Mesendoderm (in vitro differentiated cells): Measurements from ENCODE around the gene OTUD5.

Experiments
- DNase-seq: peaks from one replicate; pipeline ENCODE4 v3.0.0; 2013
- H2AK5ac ChIP-seq: 2 replicates; pipeline ENCODE4 v1.6.1; 2013; ENCODE audit warnings: low read length, inconsistent platforms
- H2BK120ac ChIP-seq: 2 replicates; pipeline ENCODE4 v1.6.1; 2013; ENCODE audit warnings: low read depth, mild to moderate bottlenecking, low read length, moderate library complexity, mixed read lengths
- H2BK15ac ChIP-seq: replicated peaks from 2 replicates; pipeline ENCODE4 v1.6.1; 2013; ENCODE audit warnings: low read depth, mild to moderate bottlenecking, moderate library complexity
- H2BK5ac ChIP-seq: 2 replicates; pipeline ENCODE4 v1.6.1; 2013; ENCODE audit warnings: low read length, inconsistent platforms
- H3K18ac ChIP-seq: 2 replicates; pipeline ENCODE4 v1.6.1; 2013; ENCODE audit warnings: mild to moderate bottlenecking, low read length, mixed read lengths
- H3K23ac ChIP-seq: one replicate; pipeline ENCODE4 v1.6.1; 2013; ENCODE audit warnings: low read length
- H3K27ac ChIP-seq: 2 replicates; pipeline ENCODE4 v1.5.1; 2013; ENCODE audit warnings: low read depth, mild to moderate bottlenecking, inconsistent platforms, low read length, moderate library complexity
- H3K27me3 ChIP-seq: 2 replicates; pipeline ENCODE4 v1.6.1; 2013; ENCODE audit warnings: low read length, control low read depth, mild to moderate bottlenecking, inconsistent platforms; ENCODE audit not compliant: insufficient read depth, poor library complexity
- H3K36me3 ChIP-seq: 2 replicates; pipeline ENCODE4 v1.6.1; 2013; ENCODE audit warnings: low read length, inconsistent platforms; ENCODE audit not compliant: control insufficient read depth, insufficient read depth
- H3K4ac ChIP-seq: one replicate; pipeline ENCODE4 v1.6.1; 2013; ENCODE audit warnings: low read depth, mild to moderate bottlenecking, low read length, moderate library complexity
- H3K4me1 ChIP-seq: 2 replicates; pipeline ENCODE4 v1.6.1; 2013; ENCODE audit warnings: low read depth, low read length, inconsistent platforms; ENCODE audit not compliant: control insufficient read depth
- H3K4me2 ChIP-seq: 2 replicates; pipeline ENCODE4 v1.6.1; 2013; ENCODE audit warnings: low read length
- H3K4me3 ChIP-seq: 2 replicates; pipeline ENCODE4 v1.5.1; 2013; ENCODE audit warnings: mild to moderate bottlenecking, low read length
- H3K56ac ChIP-seq: one replicate; pipeline ENCODE4 v1.6.1; 2013; ENCODE audit warnings: low read length
- H3K79me1 ChIP-seq: 2 replicates; pipeline ENCODE4 v1.6.1; 2013; ENCODE audit warnings: low read length, inconsistent platforms
- H3K79me2 ChIP-seq: 2 replicates; pipeline ENCODE4 v1.6.1; 2013; ENCODE audit warnings: mild to moderate bottlenecking, low read length; ENCODE audit not compliant: control insufficient read depth, insufficient read depth
- H3K9ac ChIP-seq: 2 replicates; pipeline ENCODE4 v1.6.1; 2013; ENCODE audit warnings: low read length, inconsistent platforms
- H4K5ac ChIP-seq: one replicate; pipeline ENCODE4 v1.6.1; 2013; ENCODE audit warnings: low read length
- H4K8ac ChIP-seq: one replicate; pipeline ENCODE4 v1.6.1; 2013; ENCODE audit warnings: low read depth, mild to moderate bottlenecking, control low read depth, low read length, moderate library complexity
- WGBS: extraction: QIAGEN DNeasy Blood & Tissue Kit; methylation state at CpG from one replicate; pipeline ENCODE4 v1.1.7; 2013; ENCODE audit warnings: low lambda C conversion rate, missing lambda C conversion rate; ENCODE audit not compliant: insufficient coverage; ENCODE audit errors: extremely low coverage; 5-methylcytosine and 5-hydroxymethylcytosine counted together

Gene OTUD5

DNA sequence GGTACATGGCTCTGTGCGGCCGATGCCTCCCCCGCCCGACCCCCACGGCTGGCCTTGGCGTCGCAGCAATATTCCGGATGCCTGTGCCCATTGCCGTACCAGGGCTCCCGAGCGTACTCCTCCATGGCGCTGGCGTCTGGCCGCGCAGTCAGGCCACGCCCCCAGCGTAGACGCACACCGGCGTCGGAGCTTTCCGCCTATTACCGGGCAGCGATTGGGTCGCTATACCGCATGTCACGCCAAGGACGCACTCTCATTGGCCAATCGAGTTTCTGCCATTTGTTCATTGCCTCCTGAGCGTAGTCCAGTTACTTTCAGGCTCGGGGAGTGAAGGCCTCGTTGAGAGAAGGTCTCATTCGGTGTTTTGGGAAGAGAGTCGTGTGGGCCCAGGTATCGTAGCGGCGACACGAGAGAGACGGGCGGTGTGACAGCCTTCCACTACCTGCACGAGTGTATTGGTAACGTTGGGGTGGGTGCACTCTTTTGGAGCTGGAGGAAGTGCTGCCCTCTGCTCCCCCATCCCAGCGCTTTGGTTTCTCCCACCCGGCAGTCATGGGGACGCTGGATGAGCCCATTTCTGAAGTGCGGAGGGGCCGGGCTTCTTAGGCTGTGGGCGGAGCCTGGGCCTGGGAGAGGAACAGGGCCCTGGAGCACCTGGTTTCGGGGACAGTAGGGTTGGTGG lies 59.6 kb downstream of the OTUD5 start, which contains the start of the genes PQBP1 and TIMM17B:
Gene PQBP1, plus strand, starts transcription at position 306 of the 682 bp plus-strand sequence. CDS start 580 bp downstream, outside the sequence.
Gene TIMM17B, minus strand, starts transcription at position 144 of the 682 bp plus-strand sequence. Its CDS starts 19 bp downstream, at position 125.
- no peak within 1 kb of the TSS for H3K4ac ChIP-seq
- H2AK5ac ChIP-seq, result no peak within 1 kb of the TSS
- no peak within 1 kb of the TSS for H4K8ac ChIP-seq
- H3K4me3 ChIP-seq, result peak within 1 kb of the TSS; percentile 84
- peak within 1 kb of the TSS; percentile 98 for H3K56ac ChIP-seq
- peak within 1 kb of the TSS; percentile 67 for H3K4me2 ChIP-seq
- H3K36me3 ChIP-seq, result peaks cover 2% of the 10 kb centered on the region
- peaks cover 10% of the 10 kb centered on the region for H3K79me2 ChIP-seq
- no peak within 1 kb of the TSS for H3K23ac ChIP-seq
- peak; percentile 98 for DNase-seq
- H3K79me1 ChIP-seq, result no peaks in the 10 kb centered on the region
- no peaks in the 10 kb centered on the region for H3K27me3 ChIP-seq
- H3K27ac ChIP-seq, result peak within 1 kb of the TSS; percentile 93
- WGBS, result no CpG with 5 or more reads among the region's 49 CpGs
- H3K9ac ChIP-seq, result peak within 1 kb of the TSS; percentile 91
- no peak within 1 kb of the TSS for H4K5ac ChIP-seq
- H3K4me1 ChIP-seq, result no peaks in the 10 kb centered on the region
- H2BK120ac ChIP-seq, result no peak within 1 kb of the TSS
- no peak within 1 kb of the TSS for H2BK15ac ChIP-seq
- H3K18ac ChIP-seq, result peak within 1 kb of the TSS; percentile 64
- peak within 1 kb of the TSS; percentile 50 for H2BK5ac ChIP-seq

DNA sequence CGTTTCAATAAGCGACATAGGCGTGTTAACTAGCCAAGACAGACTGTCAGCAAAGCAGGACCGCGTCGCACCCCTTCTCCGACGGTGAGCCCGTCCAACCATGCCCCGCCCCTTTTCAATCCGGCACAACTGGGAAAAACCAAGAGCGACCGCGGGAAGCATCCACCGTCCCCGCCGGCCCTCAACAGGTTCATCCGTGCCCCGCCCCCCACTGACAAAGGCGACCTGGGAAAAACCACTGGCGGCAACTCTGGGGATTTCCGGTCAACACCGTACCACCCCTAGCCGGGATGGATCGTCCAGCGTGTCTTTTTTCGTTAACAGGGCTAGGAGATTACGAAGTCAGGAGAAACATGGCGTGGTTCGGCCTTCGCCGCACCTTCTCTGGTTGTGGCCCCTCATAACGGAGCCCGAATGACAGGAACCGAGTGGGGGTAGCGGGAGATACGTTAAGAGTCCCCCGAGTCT lies 60.2 kb downstream of the OTUD5 start:
- H3K36me3 ChIP-seq, result peaks cover 2% of the 10 kb centered on the region
- H3K79me1 ChIP-seq, result no peaks in the 10 kb centered on the region
- H3K27me3 ChIP-seq, result no peaks in the 10 kb centered on the region
- peak overlapping the region; percentile 64 for H3K18ac ChIP-seq
- peak; percentile 91 for DNase-seq
- H2AK5ac ChIP-seq, result no peak overlapping the region
- peak overlapping the region; percentile 79 for H3K27ac ChIP-seq
- WGBS, result no CpG with 5 or more reads among the region's 38 CpGs
- no peak overlapping the region for H4K5ac ChIP-seq
- H3K4me3 ChIP-seq, result peak overlapping the region; percentile 84
- H3K4ac ChIP-seq, result no peak overlapping the region
- H3K79me2 ChIP-seq, result peaks cover 10% of the 10 kb centered on the region
- H3K23ac ChIP-seq, result no peak overlapping the region
- no peaks in the 10 kb centered on the region for H3K4me1 ChIP-seq
- H2BK5ac ChIP-seq, result peak overlapping the region; percentile 35
- no peak overlapping the region for H4K8ac ChIP-seq
- H3K4me2 ChIP-seq, result peak overlapping the region; percentile 62
- no peak overlapping the region for H2BK15ac ChIP-seq
- peak overlapping the region; percentile 91 for H3K9ac ChIP-seq
- H2BK120ac ChIP-seq, result no peak overlapping the region
- peak overlapping the region; percentile 94 for H3K56ac ChIP-seq

DNA sequence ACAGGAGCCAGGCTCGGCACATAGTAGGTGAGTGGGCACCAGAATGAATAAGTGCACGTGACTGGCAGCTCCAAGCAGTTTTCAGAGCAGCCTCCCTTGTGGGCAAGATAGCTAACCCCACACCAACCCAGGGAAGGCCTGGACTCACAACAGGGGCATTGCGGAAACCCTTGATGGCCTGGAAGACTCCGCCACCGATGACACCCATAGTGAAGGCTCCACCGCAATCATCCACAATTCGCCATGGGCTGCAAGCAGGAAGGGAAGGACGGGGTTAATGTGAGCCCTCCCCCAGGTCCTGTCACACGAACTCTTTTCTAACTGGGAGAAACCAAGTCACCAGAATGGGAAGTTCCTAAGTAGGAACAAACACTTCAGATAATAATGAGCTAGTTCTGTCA lies 60.8 kb downstream of the OTUD5 start:
- no peak overlapping the region for H2BK15ac ChIP-seq
- H3K36me3 ChIP-seq, result peaks cover 2% of the 10 kb centered on the region
- no peaks in the 10 kb centered on the region for H3K4me1 ChIP-seq
- WGBS, result no CpG with 5 or more reads among the region's 9 CpGs
- H2BK120ac ChIP-seq, result no peak overlapping the region
- no peak overlapping the region for H4K5ac ChIP-seq
- no peak overlapping the region for H2BK5ac ChIP-seq
- H3K18ac ChIP-seq, result no peak overlapping the region
- peak overlapping the region; percentile 62 for H3K4me2 ChIP-seq
- no peak overlapping the region for H4K8ac ChIP-seq
- no peak overlapping the region for H3K27ac ChIP-seq
- H3K23ac ChIP-seq, result no peak overlapping the region
- H2AK5ac ChIP-seq, result no peak overlapping the region
- peaks cover 10% of the 10 kb centered on the region for H3K79me2 ChIP-seq
- H3K27me3 ChIP-seq, result no peaks in the 10 kb centered on the region
- H3K56ac ChIP-seq, result peak overlapping the region; percentile 80
- H3K4ac ChIP-seq, result no peak overlapping the region
- peak; percentile 54 for DNase-seq
- H3K4me3 ChIP-seq, result peak overlapping the region; percentile 60
- H3K9ac ChIP-seq, result peak overlapping the region; percentile 77
- no peaks in the 10 kb centered on the region for H3K79me1 ChIP-seq

DNA sequence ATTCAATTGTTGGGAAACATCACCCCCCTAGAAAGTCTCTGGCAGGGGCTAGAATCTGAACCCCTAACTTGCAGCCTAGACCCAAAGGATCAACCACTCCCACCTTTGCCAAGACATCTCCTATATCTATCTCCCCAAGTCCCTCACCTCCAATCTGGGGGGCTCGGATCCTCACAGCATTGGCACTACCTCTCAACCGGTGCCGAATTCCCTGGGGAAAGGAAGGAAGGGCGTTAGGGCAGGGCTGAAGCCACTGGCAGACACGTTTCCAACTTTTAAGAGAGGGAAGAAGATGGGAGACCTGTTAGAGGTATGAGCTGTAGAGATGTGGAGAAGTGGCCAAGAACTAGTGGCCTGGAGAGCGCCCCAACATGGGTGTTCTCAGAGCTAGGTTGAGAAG lies 62.5 kb downstream of the OTUD5 start:
- H2BK120ac ChIP-seq, result no peak overlapping the region
- WGBS, result no CpG with 5 or more reads among the region's 6 CpGs

DNA sequence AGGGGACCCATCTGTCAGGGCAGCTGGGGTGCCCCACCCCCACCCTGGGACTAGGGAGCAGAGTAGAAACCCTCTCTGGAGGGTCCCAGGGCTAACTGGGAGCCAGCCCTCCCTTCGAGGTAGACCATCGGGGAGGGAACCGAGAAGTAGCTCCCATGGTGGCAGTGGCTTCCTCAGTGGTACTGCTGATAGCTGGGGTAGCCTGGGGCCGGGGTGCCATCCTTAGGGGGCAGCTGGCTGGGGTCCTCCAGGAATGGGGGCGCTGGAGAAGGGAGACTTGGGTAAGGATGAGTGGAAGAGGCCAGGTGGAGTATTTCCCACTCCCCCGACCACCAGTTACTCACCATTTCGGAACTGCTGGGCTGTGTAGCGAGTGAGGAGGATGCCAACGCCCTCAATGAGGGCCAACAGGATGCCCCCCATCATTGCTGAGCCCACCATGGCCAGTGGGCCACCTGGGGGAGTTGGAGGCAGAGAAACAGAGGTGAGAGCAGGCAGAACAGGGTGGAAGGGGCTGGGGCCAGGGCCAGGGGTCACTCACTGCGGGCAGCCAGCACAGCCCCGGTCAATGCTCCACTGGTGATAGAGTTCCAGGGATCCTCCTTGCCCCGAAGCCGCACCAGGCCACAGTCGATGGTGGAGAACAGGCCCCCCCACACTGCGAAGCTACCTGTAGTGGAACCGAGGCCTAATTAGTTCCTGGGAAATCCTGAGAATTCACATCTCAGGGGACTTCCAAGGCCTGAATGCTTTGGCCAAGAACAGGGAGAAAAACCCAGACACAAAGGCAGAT lies 63.7 kb downstream of the OTUD5 start:
- peaks cover 6% of the 10 kb centered on the region for H3K79me2 ChIP-seq
- H2BK15ac ChIP-seq, result no peak overlapping the region
- no peaks in the 10 kb centered on the region for H3K4me1 ChIP-seq
- no peak overlapping the region for H2BK5ac ChIP-seq
- H3K9ac ChIP-seq, result no peak overlapping the region
- H3K4ac ChIP-seq, result no peak overlapping the region
- H3K27ac ChIP-seq, result no peak overlapping the region
- H2AK5ac ChIP-seq, result no peak overlapping the region
- no peaks in the 10 kb centered on the region for H3K79me1 ChIP-seq
- no peak overlapping the region for H3K4me3 ChIP-seq
- H3K56ac ChIP-seq, result no peak overlapping the region
- no peak overlapping the region for H3K23ac ChIP-seq
- no peak overlapping the region for H2BK120ac ChIP-seq
- H3K18ac ChIP-seq, result no peak overlapping the region
- DNase-seq, result no peak
- H4K8ac ChIP-seq, result no peak overlapping the region
- H3K36me3 ChIP-seq, result no peaks in the 10 kb centered on the region
- H3K4me2 ChIP-seq, result no peak overlapping the region
- no peak overlapping the region for H4K5ac ChIP-seq
- no peaks in the 10 kb centered on the region for H3K27me3 ChIP-seq
- WGBS, result no CpG with 5 or more reads among the region's 16 CpGs

More for the DNA sequence above, 62.5 kb downstream of the OTUD5 start:
- Histone ChIP-seq H4K8ac (no peak overlapping the region), H3K79me1 (no peaks in the 10 kb centered on the region), H3K4me1 (no peaks in the 10 kb centered on the region), H2AK5ac (no peak overlapping the region), H2BK5ac (no peak overlapping the region), H3K4me2 (no peak overlapping the region), H2BK15ac (no peak overlapping the region), H3K27ac (no peak overlapping the region), H3K36me3 (no peaks in the 10 kb centered on the region), H3K4ac (no peak overlapping the region), H3K9ac (no peak overlapping the region), H4K5ac (no peak overlapping the region), H3K23ac (no peak overlapping the region), H3K79me2 (peaks cover 10% of the 10 kb centered on the region), H3K56ac (no peak overlapping the region), H3K27me3 (no peaks in the 10 kb centered on the region), H3K4me3 (no peak overlapping the region), H3K18ac (no peak overlapping the region)
- DNase-seq, result no peak
